ENCODE results near the gene C9orf78. TPM values are rescaled to one million over a fixed set of nuclear protein-coding genes. Genes with fewer than 3 reads are reported as not detected.

Gene C9orf78
- total RNA-seq, 1 experiment from 2014 or later = 36.4 TPM

- Mint-ChIP-seq H3K27me3 (ENCODE audit: low read depth) (no peaks in the 10 kb centered on the region), H3K4me3 (no peak overlapping the region), H3K27ac (no peak overlapping the region), H3K36me3 (peaks cover 63% of the 10 kb centered on the region), H3K4me1 (0 out of 2 replicates have a peak, but pooled peaks cover 3% of the 10 kb centered on the region), H3K9me3 (no peaks in the 10 kb centered on the region)
- DNase-seq (ENCODE audit: low spot score) (no peak), ATAC-seq (no peak)
- no peak for TF ChIP-seq ZNF263 (CRISPR knock-in tag; IDR thresholded peaks at IDR 0.05; ENCODE audit: low read depth)
- ChIA-PET CTCF (interaction anchor here (1.1 kb wide), 1 partner anchor 22 kb away, joined by 4 read pairs; no protein-coding TSS in a partner anchor), POLR2A (interaction anchor here (0.7 kb wide), 1 partner anchor 74 kb away, joined by 3 read pairs; no protein-coding TSS in a partner anchor)
Measured at GRCh38 chr9:129811967-129812363, 23.1 kb downstream of the C9orf78 start.

- Mint-ChIP-seq H3K4me1 (0 out of 2 replicates have a peak, but pooled peaks cover 3% of the 10 kb centered on the region), H3K27ac (no peak overlapping the region), H3K36me3 (peaks cover 60% of the 10 kb centered on the region), H3K4me3 (no peak overlapping the region), H3K9me3 (no peaks in the 10 kb centered on the region), H3K27me3 (ENCODE audit: low read depth) (no peaks in the 10 kb centered on the region)
- ATAC-seq (no peak), DNase-seq (ENCODE audit: low spot score) (no peak)
- TF ChIP-seq KAT7 (CRISPR knock-in tag; IDR thresholded peaks at IDR 0.05; ENCODE audit: borderline replicate concordance) (no peak), ARID4B (CRISPR knock-in tag; IDR thresholded peaks at IDR 0.05; ENCODE audit: borderline replicate concordance) (no peak), HMGXB4 (CRISPR knock-in tag; IDR thresholded peaks at IDR 0.05) (no peak), ATF1 (CRISPR knock-in tag; IDR thresholded peaks at IDR 0.05) (no peak), ZNF219 (CRISPR knock-in tag; IDR thresholded peaks at IDR 0.05; ENCODE audit: borderline replicate concordance) (no peak), GRHL2 (CRISPR knock-in tag; IDR thresholded peaks at IDR 0.05; ENCODE audit: insufficient replicate concordance, severe bottlenecking) (no peak), ATF6 (CRISPR knock-in tag; IDR thresholded peaks at IDR 0.05) (no peak), MLX (CRISPR knock-in tag; IDR thresholded peaks at IDR 0.05) (no peak), ZNF532 (CRISPR knock-in tag; IDR thresholded peaks at IDR 0.05; ENCODE audit: borderline replicate concordance) (no peak), STAT6 (CRISPR knock-in tag; conservative IDR thresholded peaks at IDR 0.05; ENCODE audit: low read depth) (no peak), CREB1 (CRISPR knock-in tag; IDR thresholded peaks at IDR 0.05) (no peak), OVOL2 (CRISPR knock-in tag; IDR thresholded peaks at IDR 0.05; ENCODE audit: borderline replicate concordance) (no peak), ZNF263 (CRISPR knock-in tag; IDR thresholded peaks at IDR 0.05; ENCODE audit: low read depth) (no peak), ZNF423 (CRISPR knock-in tag; IDR thresholded peaks at IDR 0.05) (no peak)
- POLR2A ChIA-PET = no interaction called here
- CTCF ChIA-PET = interaction anchor here (0.6 to 1.1 kb wide), 2 partner anchors 20 to 26 kb away, joined by 3 to 4 read pairs; no protein-coding TSS in a partner anchor
Measured at GRCh38 chr9:129810788-129811187, 24.3 kb downstream of the C9orf78 start.
